K562 (cell line): ENCODE data around the gene CUEDC2. TPM values are rescaled to one million over a fixed set of nuclear protein-coding genes. Genes with fewer than 3 reads are reported as not detected.

Source experiments
- CREB1 ChIP-seq, 2 experiments: sonication (generic) in 1 of 2; formaldehyde crosslinking in 1 of 2; IDR thresholded peaks; 2 replicates each; pipeline versions ENCODE4 v1.6.1 to v1.8.0; 2012 to 2022; ENCODE audit warnings: inconsistent platforms in 1 of 2, mild to moderate bottlenecking in 1 of 2, missing genetic modification reagents in 1 of 2, moderate library complexity in 1 of 2
- ELF1 ChIP-seq: fragments of 200-800 bp; sonication (Bioruptor generic); IDR thresholded peaks from 2 replicates; pipeline ENCODE4 v1.6.1; 2016; ENCODE audit warnings: missing genetic modification characterization, missing compliant biosample characterization
- FOS ChIP-seq: IDR thresholded peaks from 3 replicates; pipeline ENCODE4 v1.6.1; 2011; ENCODE audit not compliant: insufficient read length; ENCODE audit errors: extremely low read depth
- KLF6 ChIP-seq: fragments of 250-450 bp; sonication (Bioruptor Pico); IDR thresholded peaks from 2 replicates; pipeline ENCODE4 v1.4.0; 2020; ENCODE audit warnings: mild to moderate bottlenecking, moderate library complexity, borderline replicate concordance
- L3MBTL2 ChIP-seq: fragments of 450-650 bp; IDR thresholded peaks from 2 replicates; pipeline ENCODE4 v1.6.1; 2016; ENCODE audit warnings: mild to moderate bottlenecking, moderate library complexity
- NCOA1 ChIP-seq: fragments of 450-650 bp; IDR thresholded peaks from 2 replicates; pipeline ENCODE4 v1.6.1; 2016; ENCODE audit warnings: low read depth
- NCOA2 ChIP-seq, 2 experiments: fragments of 450-650 bp; IDR thresholded peaks; 2 replicates each; pipeline ENCODE4 v1.6.1; 2018; ENCODE audit warnings: mild to moderate bottlenecking in 2 of 2, moderate library complexity in 1 of 2; ENCODE audit not compliant: partially characterized antibody in 2 of 2
- NFXL1 ChIP-seq: fragments of 450-650 bp; formaldehyde crosslinking; IDR thresholded peaks from 2 replicates; pipeline ENCODE4 v1.4.0; 2021; ENCODE audit warnings: mild to moderate bottlenecking
- NFYB ChIP-seq: IDR thresholded peaks from 2 replicates; pipeline ENCODE4 v1.6.1; 2011; ENCODE audit warnings: mild to moderate bottlenecking, moderate library complexity; ENCODE audit not compliant: insufficient read length; ENCODE audit errors: extremely low read depth
- PHF8 ChIP-seq: fragments of 200-600 bp; sonication (generic); IDR thresholded peaks from 2 replicates; pipeline ENCODE4 v1.6.1; 2012; ENCODE audit warnings: mixed run types, mild to moderate bottlenecking, inconsistent platforms, low read length, moderate library complexity, borderline replicate concordance
- SAFB2 ChIP-seq: fragments of 200-400 bp; formaldehyde crosslinking; IDR thresholded peaks from 2 replicates; pipeline ENCODE4 v1.6.1; 2018; ENCODE audit warnings: borderline replicate concordance, low read length, low read depth, moderate library complexity; ENCODE audit not compliant: severe bottlenecking
- SMAD1 ChIP-seq: fragments of 150-350 bp; IDR thresholded peaks from 2 replicates; pipeline ENCODE4 v1.6.1; 2014; ENCODE audit warnings: low read length, low read depth; ENCODE audit not compliant: partially characterized antibody
- SMC3 ChIP-seq: conservative IDR thresholded peaks from 2 replicates; pipeline ENCODE4 v1.6.1; 2011; ENCODE audit warnings: low read depth, low read length, improper control_type of control experiment; ENCODE audit not compliant: insufficient read depth
- SREBF2 ChIP-seq: sonication (generic); formaldehyde crosslinking; IDR thresholded peaks from 2 replicates; pipeline ENCODE4 v1.4.0; 2020; ENCODE audit warnings: mild to moderate bottlenecking, missing genetic modification reagents
- ZC3H4 ChIP-seq: sonication (generic); formaldehyde crosslinking; IDR thresholded peaks from 2 replicates; pipeline ENCODE4 v1.9.0; 2021; ENCODE audit warnings: missing genetic modification reagents, borderline replicate concordance
- ZNF551 ChIP-seq: fragments of 250-450 bp; sonication (Bioruptor Pico); IDR thresholded peaks from 2 replicates; pipeline ENCODE4 v1.5.0; 2021; ENCODE audit warnings: mild to moderate bottlenecking, moderate library complexity
- ZNF699 ChIP-seq: fragments of 250-450 bp; sonication (Bioruptor Pico); IDR thresholded peaks from 2 replicates; pipeline ENCODE4 v1.8.0; 2021; ENCODE audit warnings: mild to moderate bottlenecking, moderate library complexity; ENCODE audit not compliant: insufficient replicate concordance
- polyA plus RNA-seq, 8 experiments: library from polyadenylated mRNA; depleted of rRNA in 4 of 8; stranded (reverse) in 5 of 8; unstranded in 3 of 8; fragments of >200 nt; fragmentation: Nextera tagmentation in 2 of 8; fragmentation: Illumina TruSeq in 1 of 8; extraction: Ambion mirVana in 2 of 8; extraction: Trizol in 1 of 8; gene quantifications; 2 replicates each; pipeline versions ENCODE4 v1.2.1 to v1.2.3, GENCODE V29; 2011 to 2014; ENCODE audit warnings: inconsistent platforms in 1 of 8, missing spikeins in 1 of 8
- total RNA-seq, 7 experiments: library from RNA; depleted of rRNA in 6 of 7; stranded (reverse); fragments of >200 nt in 6 of 7; fragmentation: Illumina TruSeq in 2 of 7; extraction: Trizol in 2 of 7; gene quantifications; 2 replicates each; pipeline versions ENCODE4 v1.2.1 to v1.2.3, GENCODE V29; 2011 to 2021; ENCODE audit warnings: low replicate concordance in 1 of 7
- TF ChIP-seq, protein P1 (sequence below): fragments of 250-450 bp; sonication (Bioruptor Pico); IDR thresholded peaks from 2 replicates; pipeline ENCODE4 v1.4.0; 2020
- TF ChIP-seq, protein P2 (sequence below), 2 experiments: fragments of 450-650 bp; IDR thresholded peaks; 2 replicates each; pipeline ENCODE4 v1.6.1; 2016
- TF ChIP-seq, protein P3 (sequence below): sonication (generic); formaldehyde crosslinking; IDR thresholded peaks from 2 replicates; pipeline ENCODE4 v1.8.1; 2023; ENCODE audit warnings: mild to moderate bottlenecking, missing genetic modification reagents

Gene CUEDC2
- total and polyA plus RNA-seq, 9 of the 15 experiments (the other 6 are each of a cell fraction or from before 2014, with no cell fraction given): 8.5 to 48.9 (median 27.4) TPM

DNA sequence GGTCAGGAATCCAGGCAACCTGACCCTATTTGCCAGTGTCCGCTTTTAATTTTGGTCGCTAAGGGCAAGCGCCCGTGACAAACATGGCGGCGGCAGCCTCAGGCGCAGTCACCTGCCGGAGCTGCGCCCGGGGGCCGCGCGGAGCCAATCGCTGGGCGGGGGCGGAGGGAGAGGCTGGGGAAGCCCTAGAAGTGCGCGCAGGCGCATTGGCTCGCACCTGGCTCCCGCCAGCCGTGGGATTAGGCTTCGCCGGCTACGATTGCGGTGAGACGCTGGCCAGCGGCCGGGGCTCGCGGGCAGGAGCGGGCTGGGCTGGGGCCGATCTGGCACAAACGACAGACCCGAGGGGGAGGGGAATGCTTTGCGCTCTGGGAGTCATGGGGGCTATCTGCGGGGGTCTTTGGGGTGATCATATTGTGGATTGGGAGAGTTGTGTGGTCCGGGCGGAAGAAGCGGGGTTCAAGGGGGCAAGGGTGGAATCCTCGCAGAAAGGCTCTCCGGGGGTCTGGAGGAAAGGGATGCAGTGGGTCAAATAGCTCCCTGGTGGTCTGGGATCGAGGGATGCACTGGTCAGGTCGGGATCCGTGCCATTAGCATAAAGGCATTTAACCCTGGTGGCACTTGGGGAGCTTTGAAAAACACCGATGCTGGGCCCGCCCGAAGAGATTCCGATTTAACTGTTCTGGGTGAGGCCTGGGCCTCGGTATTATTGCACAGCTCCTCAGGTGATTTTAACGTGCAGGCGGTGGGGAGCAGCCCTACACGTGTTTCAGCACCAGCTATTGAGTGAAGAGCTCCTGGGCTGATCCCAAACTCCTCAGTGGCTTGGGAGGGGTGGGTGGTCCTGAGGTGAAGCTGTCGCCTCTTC lies 29.0 kb upstream of the CUEDC2 start (continued):
- TF ChIP-seq ZNF699 (CRISPR knock-in tag) (no peak), CREB1 (IDR thresholded peaks at IDR 0.05) (peak; percentile 71), CREB1 (CRISPR knock-in tag; IDR thresholded peaks at IDR 0.05) (peak; percentile 66; the same call in 1 of the 2 replicates), SAFB2 (no peak), NCOA1 (no peak), ZNF551 (CRISPR knock-in tag) (no peak), ELF1 (0 out of 2 replicates have a peak, but pooled peaks have one; percentile 19), FOS (peak; percentile 11), NFYB (peak; percentile 63), NFXL1 (CRISPR knock-in tag) (no peak), SREBF2 (CRISPR knock-in tag) (no peak), PHF8 (peak; percentile 38; the same call in 1 of the 2 replicates), ZC3H4 (CRISPR knock-in tag) (no peak), L3MBTL2 (peak; percentile 81), SMC3 (no peak), NCOA2 (IDR thresholded peaks at IDR 0.05; ENCODE audit: partially characterized antibody in 2 of 2) (no peak), SMAD1 (no peak), KLF6 (CRISPR knock-in tag) (no peak)
- TF ChIP-seq, protein P1, sequence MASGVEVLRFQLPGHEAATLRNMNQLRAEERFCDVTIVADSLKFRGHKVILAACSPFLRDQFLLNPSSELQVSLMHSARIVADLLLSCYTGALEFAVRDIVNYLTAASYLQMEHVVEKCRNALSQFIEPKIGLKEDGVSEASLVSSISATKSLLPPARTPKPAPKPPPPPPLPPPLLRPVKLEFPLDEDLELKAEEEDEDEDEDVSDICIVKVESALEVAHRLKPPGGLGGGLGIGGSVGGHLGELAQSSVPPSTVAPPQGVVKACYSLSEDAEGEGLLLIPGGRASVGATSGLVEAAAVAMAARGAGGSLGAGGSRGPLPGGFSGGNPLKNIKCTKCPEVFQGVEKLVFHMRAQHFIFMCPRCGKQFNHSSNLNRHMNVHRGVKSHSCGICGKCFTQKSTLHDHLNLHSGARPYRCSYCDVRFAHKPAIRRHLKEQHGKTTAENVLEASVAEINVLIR (CRISPR knock-in tag): 0 out of 2 replicates have a peak, but pooled peaks have one; percentile 15
- TF ChIP-seq, protein P2, sequence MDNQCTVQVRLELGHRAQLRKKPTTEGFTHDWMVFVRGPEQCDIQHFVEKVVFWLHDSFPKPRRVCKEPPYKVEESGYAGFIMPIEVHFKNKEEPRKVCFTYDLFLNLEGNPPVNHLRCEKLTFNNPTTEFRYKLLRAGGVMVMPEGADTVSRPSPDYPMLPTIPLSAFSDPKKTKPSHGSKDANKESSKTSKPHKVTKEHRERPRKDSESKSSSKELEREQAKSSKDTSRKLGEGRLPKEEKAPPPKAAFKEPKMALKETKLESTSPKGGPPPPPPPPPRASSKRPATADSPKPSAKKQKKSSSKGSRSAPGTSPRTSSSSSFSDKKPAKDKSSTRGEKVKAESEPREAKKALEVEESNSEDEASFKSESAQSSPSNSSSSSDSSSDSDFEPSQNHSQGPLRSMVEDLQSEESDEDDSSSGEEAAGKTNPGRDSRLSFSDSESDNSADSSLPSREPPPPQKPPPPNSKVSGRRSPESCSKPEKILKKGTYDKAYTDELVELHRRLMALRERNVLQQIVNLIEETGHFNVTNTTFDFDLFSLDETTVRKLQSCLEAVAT (IDR thresholded peaks at IDR 0.05): 0 out of 4 replicates have a peak, but pooled peaks of 1 of the 2 experiments have one; percentile 27
- TF ChIP-seq, protein P3, sequence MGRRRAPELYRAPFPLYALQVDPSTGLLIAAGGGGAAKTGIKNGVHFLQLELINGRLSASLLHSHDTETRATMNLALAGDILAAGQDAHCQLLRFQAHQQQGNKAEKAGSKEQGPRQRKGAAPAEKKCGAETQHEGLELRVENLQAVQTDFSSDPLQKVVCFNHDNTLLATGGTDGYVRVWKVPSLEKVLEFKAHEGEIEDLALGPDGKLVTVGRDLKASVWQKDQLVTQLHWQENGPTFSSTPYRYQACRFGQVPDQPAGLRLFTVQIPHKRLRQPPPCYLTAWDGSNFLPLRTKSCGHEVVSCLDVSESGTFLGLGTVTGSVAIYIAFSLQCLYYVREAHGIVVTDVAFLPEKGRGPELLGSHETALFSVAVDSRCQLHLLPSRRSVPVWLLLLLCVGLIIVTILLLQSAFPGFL (CRISPR knock-in tag): no peak
